ENCODE measurements around the gene ST8SIA6. TPM values are rescaled to one million over a fixed set of nuclear protein-coding genes. Genes with fewer than 3 reads are reported as not detected.

ST8SIA6 gene
- total RNA-seq, 1 donor from 2014 or later: 4.9 TPM

DNA sequence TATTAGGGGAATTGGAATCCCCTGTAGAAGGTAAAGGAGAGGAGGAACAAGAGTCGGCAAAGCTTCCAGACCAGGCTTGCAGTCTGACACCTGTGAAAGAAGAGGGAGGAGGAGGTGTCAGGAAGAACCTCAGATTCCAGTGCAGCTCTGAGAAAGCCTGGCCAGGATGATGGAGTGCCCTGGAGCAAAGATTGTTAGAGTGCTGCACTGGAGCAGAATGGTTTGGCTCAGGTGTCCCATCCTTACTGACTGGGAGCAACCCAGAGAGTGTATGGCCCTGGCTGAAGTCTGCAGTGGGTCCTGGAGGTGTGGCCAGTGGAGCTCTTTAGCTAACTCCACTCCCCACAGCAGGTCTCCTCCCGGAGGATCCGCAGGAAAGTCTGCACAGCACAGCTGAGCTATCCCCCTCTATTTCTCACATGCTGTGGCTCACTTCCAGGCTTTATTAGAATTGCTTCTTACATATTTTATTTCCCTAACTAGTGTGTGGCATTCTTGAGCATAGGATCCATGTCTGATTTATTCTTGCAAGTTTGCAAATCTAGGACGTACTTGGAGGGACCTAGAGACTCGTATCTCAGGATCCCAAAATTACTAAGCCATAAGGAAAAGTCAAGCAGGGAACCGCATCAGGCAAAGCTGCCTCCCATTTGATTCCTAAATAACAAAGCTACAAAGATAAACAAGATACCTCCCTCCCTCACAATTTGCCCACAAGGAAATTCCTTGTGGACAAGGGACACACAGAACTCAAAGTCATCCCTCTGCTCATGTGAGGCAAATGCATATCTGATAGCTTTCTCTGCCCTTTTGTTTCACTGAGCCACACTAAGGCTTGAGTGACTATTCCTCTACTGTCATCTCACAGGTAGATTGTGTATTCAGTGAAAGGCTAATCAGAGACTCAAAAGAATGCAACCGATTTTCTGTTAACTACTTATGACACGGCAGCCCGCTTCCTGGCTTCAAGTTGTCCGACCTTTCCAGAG is 167.5 kb downstream of the ST8SIA6 start:
- FAIRE-seq (no peak), DNase-seq (ENCODE audit: low spot score in 2 of 2) (no peak)

DNA sequence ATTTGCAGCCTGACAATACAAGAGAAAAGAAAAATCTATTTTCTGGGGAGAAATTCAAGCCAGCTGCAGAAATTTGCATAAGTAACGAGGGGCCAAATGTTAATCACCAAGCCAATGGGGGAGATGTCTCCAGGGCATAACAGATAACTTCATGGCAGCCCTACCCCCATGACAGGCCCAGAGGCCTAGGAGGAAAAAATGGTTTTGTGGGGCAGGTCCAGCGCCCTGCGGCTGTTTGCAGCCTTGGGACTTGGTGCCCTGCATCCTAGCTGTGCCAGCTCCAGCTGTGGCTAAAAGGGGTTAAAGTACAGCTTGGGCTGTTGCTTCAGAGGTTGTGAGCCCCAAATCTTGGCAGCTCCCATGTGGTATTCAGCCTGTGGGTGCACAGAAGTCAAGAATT is 172.1 kb downstream of the ST8SIA6 start:
- FAIRE-seq (no peak), DNase-seq (ENCODE audit: low spot score in 2 of 2) (no peak)

DNA sequence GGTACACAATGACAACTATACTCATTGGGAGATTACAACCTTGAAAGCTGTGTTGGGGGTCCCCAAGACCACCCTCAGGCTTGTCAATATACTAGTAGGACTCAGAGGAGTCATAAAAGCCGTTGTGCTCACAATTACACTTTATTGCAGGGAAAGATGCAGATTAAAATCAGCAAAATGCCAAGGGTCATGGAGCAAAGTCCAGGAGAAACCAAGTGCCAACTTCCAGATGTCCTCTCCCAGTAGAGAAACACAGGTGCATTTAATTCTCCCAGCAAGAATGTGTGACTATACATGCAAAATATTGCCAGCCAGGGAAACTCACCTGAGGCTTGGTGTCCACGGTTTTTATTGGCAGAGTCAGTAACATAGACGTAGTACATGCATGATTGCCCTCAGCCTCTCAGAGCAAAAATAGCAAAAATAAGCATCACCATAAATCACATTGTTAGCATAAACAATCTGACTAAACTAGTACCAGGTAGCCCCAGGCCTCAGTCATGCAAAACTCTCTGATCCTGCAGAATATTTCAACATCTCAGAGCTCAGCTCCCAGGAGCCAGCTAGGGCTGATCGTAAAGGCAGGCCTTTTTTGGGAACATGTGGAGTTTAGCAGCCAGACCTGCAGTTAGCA is 175.7 kb downstream of the ST8SIA6 start:
- no peak for FAIRE-seq
- DNase-seq (ENCODE audit: low spot score in 2 of 2): no peak

DNA sequence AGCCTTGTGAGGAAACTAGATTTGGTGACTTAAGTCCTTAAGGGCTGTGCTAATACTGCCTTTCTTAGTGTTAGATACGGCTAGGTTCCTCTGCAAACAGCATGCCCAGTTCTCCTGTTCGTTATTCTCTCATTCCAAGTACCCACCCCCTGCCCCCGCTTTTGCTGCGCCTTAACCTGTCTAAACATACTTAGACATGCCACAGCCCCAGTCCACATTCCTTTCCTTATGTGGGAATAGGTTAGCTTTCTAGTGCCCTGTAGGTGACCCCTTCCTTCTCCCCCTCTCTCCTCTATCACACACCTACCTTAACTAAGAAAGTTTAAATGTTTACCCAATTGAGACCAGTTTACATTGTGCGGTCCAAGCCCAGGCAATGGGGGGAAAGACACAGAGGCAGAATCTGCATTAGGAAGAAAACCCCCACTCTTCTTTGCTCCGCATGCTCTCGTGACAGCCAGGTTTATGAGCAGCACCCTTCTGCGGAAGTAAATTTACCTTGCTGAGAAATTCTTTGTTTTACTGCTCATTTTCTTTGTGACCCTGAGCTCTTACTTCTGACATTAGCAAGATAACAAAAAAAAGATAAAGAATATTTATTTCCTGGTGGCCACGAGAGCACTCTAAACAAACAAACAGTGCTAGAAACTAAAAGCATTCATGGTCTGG is 177.5 kb downstream of the ST8SIA6 start:
- no peak for FAIRE-seq

DNA sequence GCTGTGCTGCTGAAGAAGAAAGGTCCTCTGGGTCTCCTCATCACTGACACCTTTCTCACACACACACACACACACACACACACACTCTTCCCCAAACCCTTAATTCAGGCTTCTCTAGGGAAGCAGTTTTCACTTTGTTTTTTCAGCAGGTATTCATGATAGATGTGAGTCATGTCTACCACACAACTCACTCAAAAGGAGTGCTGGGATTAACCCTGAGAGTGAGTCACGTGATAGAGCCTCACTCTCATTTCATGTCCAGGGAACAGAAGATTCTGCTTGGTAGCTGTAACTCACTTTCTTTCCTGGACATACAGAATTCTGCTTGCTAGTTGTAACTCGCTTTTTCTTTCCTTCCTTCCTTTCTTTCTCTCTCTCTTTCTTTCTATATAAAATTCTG is 181.0 kb downstream of the ST8SIA6 start:
- no peak for FAIRE-seq

More for the DNA sequence above, 177.5 kb downstream of the ST8SIA6 start:
- DNase-seq (ENCODE audit: low spot score in 2 of 2): no peak

DNA sequence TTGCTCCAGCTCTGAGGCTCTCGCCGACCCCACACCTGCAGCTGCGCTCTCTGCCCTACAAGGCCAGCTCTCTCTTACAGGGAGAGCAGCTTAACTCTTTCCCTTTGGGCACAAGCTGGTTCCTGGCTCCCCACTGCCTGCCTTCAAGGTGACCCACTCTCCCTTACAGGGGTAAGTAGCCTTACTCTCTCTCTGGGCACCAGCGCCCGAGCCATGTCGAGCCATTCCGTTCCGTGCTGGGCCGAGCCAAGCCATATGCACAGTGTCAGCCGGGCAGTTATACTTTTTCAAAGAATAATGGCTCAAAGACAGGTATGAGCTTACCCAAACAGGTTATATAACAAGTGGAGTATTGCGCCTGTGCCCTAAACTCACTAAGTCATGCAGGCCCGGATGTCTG is 181.7 kb downstream of the ST8SIA6 start:
- FAIRE-seq: no peak
- DNase-seq (ENCODE audit: low spot score in 2 of 2): no peak

More for the DNA sequence above, 181.0 kb downstream of the ST8SIA6 start:
- DNase-seq (ENCODE audit: low spot score in 2 of 2): no peak

Small RNAs within 50 kb of the gene (small RNA-seq; reads per million reads assigned to genes)
- gene RF00019: not detected

Other genes with a start within 250 kb of the ST8SIA6 start
- 191 TPM for gene VIM, start 226.4 kb downstream of the ST8SIA6 start, total RNA-seq
- 18.3 TPM for gene HACD1, start 162.8 kb upstream of the ST8SIA6 start, total RNA-seq
- 28.9 TPM for gene STAM, start 189.6 kb upstream of the ST8SIA6 start, total RNA-seq